HepG2 (cell line): ENCODE data around the gene PMS1. TPM values are rescaled to one million over a fixed set of nuclear protein-coding genes. Genes with fewer than 3 reads are reported as not detected.

Source experiments
- ETV5 ChIP-seq: IDR thresholded peaks from 2 replicates; pipeline ENCODE4 v1.6.1; 2018; ENCODE audit warnings: missing biosample characterization, missing genetic modification reagents, inconsistent platforms, borderline replicate concordance
- FOXC1 ChIP-seq: sonication (generic); formaldehyde crosslinking; IDR thresholded peaks from 2 replicates; pipeline ENCODE4 v1.8.0; 2022; ENCODE audit warnings: mild to moderate bottlenecking, missing genetic modification reagents, borderline replicate concordance
- HOXA9 ChIP-seq: sonication (generic); formaldehyde crosslinking; IDR thresholded peaks from 2 replicates; pipeline ENCODE4 v1.8.1; 2022; ENCODE audit warnings: missing genetic modification reagents, mild to moderate bottlenecking, moderate library complexity, borderline replicate concordance
- NCOA2 ChIP-seq: sonication (generic); formaldehyde crosslinking; IDR thresholded peaks from 2 replicates; pipeline ENCODE4 v1.8.0; 2022; ENCODE audit warnings: inconsistent platforms
- PHF20 ChIP-seq: sonication (generic); formaldehyde crosslinking; IDR thresholded peaks from 2 replicates; pipeline ENCODE4 v1.5.0; 2020; ENCODE audit warnings: mild to moderate bottlenecking, missing genetic modification reagents
- SMYD3 ChIP-seq: sonication (generic); formaldehyde crosslinking; IDR thresholded peaks from 2 replicates; pipeline ENCODE4 v1.8.1; 2023; ENCODE audit warnings: mild to moderate bottlenecking, missing genetic modification reagents
- SRSF1 ChIP-seq: fragments of 200-400 bp; formaldehyde crosslinking; optimal IDR thresholded peaks from 2 replicates; pipeline ENCODE3; 2017; ENCODE audit warnings: mild to moderate bottlenecking, low read depth, low read length, moderate library complexity
- TBX2 ChIP-seq: sonication (generic); formaldehyde crosslinking; IDR thresholded peaks from 2 replicates; pipeline ENCODE4 v1.5.0; 2020; ENCODE audit warnings: missing genetic modification reagents, mild to moderate bottlenecking, borderline replicate concordance
- TP53 ChIP-seq: sonication (generic); formaldehyde crosslinking; conservative IDR thresholded peaks from 2 replicates; pipeline ENCODE4 v1.4.0; 2020; ENCODE audit warnings: missing genetic modification reagents
- ZNF556 ChIP-seq: sonication (generic); formaldehyde crosslinking; IDR thresholded peaks from 2 replicates; pipeline ENCODE4 v1.4.0; 2020; ENCODE audit warnings: mild to moderate bottlenecking, missing genetic modification reagents, borderline replicate concordance
- ZNF616 ChIP-seq: sonication (generic); formaldehyde crosslinking; IDR thresholded peaks from 2 replicates; pipeline ENCODE4 v1.5.0; 2020; ENCODE audit warnings: low read depth, mild to moderate bottlenecking, missing genetic modification reagents
- ZNF768 ChIP-seq: sonication (generic); formaldehyde crosslinking; IDR thresholded peaks from 2 replicates; pipeline ENCODE4 v1.4.0; 2020; ENCODE audit warnings: missing genetic modification reagents
- ZNF777 ChIP-seq: sonication (generic); formaldehyde crosslinking; IDR thresholded peaks from 2 replicates; pipeline ENCODE4 v1.4.0; 2020; ENCODE audit warnings: missing genetic modification reagents
- ZNF782 ChIP-seq: sonication (generic); formaldehyde crosslinking; IDR thresholded peaks from 2 replicates; pipeline ENCODE4 v1.4.0; 2020; ENCODE audit warnings: missing genetic modification reagents, mild to moderate bottlenecking, borderline replicate concordance
- ZNF891 ChIP-seq: sonication (generic); formaldehyde crosslinking; IDR thresholded peaks from 2 replicates; pipeline ENCODE4 v1.5.0; 2020; ENCODE audit warnings: mild to moderate bottlenecking, missing genetic modification reagents
- polyA plus RNA-seq, 8 experiments: library from polyadenylated mRNA; depleted of rRNA in 3 of 8; stranded (reverse) in 7 of 8; unstranded in 1 of 8; fragments of >200 nt; fragmentation: Illumina TruSeq in 4 of 8; extraction: Trizol in 4 of 8; gene quantifications; 2 replicates each; pipeline versions ENCODE4 v1.2.1 to v1.2.3, GENCODE V29; 2011 to 2016; ENCODE audit warnings: low read depth in 4 of 8, missing spikeins in 1 of 8, mixed read lengths in 1 of 8; ENCODE audit not compliant: insufficient read depth in 1 of 8
- total RNA-seq, 5 experiments: library from RNA; depleted of rRNA; stranded (reverse); fragments of >200 nt; fragmentation: Illumina TruSeq; extraction: Trizol; gene quantifications; 2 replicates each; pipeline ENCODE4 v1.2.3, GENCODE V29; 2016; ENCODE audit warnings: low read depth in 1 of 5
- TF ChIP-seq, protein P1 (sequence below): sonication (generic); formaldehyde crosslinking; IDR thresholded peaks from 2 replicates; pipeline ENCODE4 v1.4.0; 2020; ENCODE audit warnings: missing genetic modification reagents, low read depth, mild to moderate bottlenecking, borderline replicate concordance
- TF ChIP-seq, protein P2 (sequence below): sonication (generic); formaldehyde crosslinking; conservative IDR thresholded peaks from 2 replicates; pipeline ENCODE4 v1.8.1; 2023; ENCODE audit warnings: missing genetic modification reagents
- TF ChIP-seq, protein P3 (sequence below): sonication (generic); formaldehyde crosslinking; IDR thresholded peaks from 2 replicates; pipeline ENCODE4 v1.8.0; 2022; ENCODE audit warnings: mild to moderate bottlenecking, missing genetic modification reagents; ENCODE audit not compliant: insufficient replicate concordance
- TF ChIP-seq, protein P4 (sequence below): sonication (generic); formaldehyde crosslinking; IDR thresholded peaks from 2 replicates; pipeline ENCODE4 v1.5.0; 2020; ENCODE audit warnings: missing genetic modification reagents, mild to moderate bottlenecking, borderline replicate concordance
- TF ChIP-seq, protein P5 (sequence below): sonication (generic); formaldehyde crosslinking; IDR thresholded peaks from 2 replicates; pipeline ENCODE4 v1.4.0; 2020; ENCODE audit warnings: missing genetic modification reagents, borderline replicate concordance

Gene PMS1
- total and polyA plus RNA-seq, 2 of the 13 experiments (the other 11 are each of a cell fraction or from before 2014, with no cell fraction given) = 14.6 to 39.9 TPM

DNA sequence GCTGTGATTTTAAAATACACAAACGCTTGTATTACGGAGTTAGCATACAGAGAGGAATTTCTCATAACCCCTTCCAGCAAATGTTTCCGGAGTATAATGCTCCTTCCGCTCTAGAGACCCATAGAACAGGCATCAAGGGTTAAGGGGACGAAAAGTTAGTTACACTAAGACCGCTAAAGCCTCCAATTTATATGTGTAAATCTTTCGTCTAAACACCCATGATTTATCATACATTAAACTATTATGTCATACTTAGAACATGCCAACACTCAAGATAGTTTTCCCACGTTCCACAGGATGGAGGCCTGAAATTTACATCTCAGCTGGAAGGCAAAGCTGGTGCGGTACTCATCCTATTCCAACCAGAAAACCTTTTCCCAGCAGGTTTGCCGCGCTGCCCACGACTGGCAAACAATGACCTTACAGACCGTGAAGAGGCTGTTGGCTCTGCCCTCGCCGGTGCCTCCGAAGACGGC lies 761 bp upstream of the PMS1 start (continued):
- TF ChIP-seq, protein P1, sequence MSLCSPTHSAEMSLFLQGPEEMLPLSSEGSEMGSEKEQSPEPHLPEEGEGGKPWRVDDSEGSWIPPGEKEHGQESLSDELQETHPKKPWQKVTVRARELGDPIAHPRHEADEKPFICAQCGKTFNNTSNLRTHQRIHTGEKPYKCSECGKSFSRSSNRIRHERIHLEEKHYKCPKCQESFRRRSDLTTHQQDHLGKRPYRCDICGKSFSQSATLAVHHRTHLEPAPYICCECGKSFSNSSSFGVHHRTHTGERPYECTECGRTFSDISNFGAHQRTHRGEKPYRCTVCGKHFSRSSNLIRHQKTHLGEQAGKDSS (CRISPR knock-in tag) = no peak
- TF ChIP-seq, protein P2, sequence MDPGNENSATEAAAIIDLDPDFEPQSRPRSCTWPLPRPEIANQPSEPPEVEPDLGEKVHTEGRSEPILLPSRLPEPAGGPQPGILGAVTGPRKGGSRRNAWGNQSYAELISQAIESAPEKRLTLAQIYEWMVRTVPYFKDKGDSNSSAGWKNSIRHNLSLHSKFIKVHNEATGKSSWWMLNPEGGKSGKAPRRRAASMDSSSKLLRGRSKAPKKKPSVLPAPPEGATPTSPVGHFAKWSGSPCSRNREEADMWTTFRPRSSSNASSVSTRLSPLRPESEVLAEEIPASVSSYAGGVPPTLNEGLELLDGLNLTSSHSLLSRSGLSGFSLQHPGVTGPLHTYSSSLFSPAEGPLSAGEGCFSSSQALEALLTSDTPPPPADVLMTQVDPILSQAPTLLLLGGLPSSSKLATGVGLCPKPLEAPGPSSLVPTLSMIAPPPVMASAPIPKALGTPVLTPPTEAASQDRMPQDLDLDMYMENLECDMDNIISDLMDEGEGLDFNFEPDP = no peak
- TF ChIP-seq SRSF1 = no peak
- TF ChIP-seq NCOA2 (CRISPR knock-in tag) = no peak
- no peak for TF ChIP-seq TBX2 (CRISPR knock-in tag)
- no peak for TF ChIP-seq ZNF891 (CRISPR knock-in tag)
- TF ChIP-seq ZNF616 = no peak
- TF ChIP-seq, protein P3, sequence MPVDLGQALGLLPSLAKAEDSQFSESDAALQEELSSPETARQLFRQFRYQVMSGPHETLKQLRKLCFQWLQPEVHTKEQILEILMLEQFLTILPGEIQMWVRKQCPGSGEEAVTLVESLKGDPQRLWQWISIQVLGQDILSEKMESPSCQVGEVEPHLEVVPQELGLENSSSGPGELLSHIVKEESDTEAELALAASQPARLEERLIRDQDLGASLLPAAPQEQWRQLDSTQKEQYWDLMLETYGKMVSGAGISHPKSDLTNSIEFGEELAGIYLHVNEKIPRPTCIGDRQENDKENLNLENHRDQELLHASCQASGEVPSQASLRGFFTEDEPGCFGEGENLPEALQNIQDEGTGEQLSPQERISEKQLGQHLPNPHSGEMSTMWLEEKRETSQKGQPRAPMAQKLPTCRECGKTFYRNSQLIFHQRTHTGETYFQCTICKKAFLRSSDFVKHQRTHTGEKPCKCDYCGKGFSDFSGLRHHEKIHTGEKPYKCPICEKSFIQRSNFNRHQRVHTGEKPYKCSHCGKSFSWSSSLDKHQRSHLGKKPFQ = no peak
- TF ChIP-seq ZNF556 (CRISPR knock-in tag) = no peak
- TF ChIP-seq, protein P4, sequence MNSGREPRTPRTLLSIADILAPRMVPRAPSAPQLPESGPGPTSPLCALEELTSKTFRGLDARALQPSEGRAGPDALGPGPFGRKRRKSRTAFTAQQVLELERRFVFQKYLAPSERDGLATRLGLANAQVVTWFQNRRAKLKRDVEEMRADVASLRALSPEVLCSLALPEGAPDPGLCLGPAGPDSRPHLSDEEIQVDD (CRISPR knock-in tag) = no peak
- no peak; the same call in 1 of the 2 replicates for TF ChIP-seq FOXC1
- no peak for TF ChIP-seq PHF20 (CRISPR knock-in tag)
- no peak for TF ChIP-seq ZNF777 (CRISPR knock-in tag)
- TF ChIP-seq, protein P5, sequence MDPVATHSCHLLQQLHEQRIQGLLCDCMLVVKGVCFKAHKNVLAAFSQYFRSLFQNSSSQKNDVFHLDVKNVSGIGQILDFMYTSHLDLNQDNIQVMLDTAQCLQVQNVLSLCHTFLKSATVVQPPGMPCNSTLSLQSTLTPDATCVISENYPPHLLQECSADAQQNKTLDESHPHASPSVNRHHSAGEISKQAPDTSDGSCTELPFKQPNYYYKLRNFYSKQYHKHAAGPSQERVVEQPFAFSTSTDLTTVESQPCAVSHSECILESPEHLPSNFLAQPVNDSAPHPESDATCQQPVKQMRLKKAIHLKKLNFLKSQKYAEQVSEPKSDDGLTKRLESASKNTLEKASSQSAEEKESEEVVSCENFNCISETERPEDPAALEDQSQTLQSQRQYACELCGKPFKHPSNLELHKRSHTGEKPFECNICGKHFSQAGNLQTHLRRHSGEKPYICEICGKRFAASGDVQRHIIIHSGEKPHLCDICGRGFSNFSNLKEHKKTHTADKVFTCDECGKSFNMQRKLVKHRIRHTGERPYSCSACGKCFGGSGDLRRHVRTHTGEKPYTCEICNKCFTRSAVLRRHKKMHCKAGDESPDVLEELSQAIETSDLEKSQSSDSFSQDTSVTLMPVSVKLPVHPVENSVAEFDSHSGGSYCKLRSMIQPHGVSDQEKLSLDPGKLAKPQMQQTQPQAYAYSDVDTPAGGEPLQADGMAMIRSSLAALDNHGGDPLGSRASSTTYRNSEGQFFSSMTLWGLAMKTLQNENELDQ (CRISPR knock-in tag) = no peak
- TF ChIP-seq HOXA9 (CRISPR knock-in tag) = peak; percentile 62; the same call in 1 of the 2 replicates
- no peak for TF ChIP-seq SMYD3 (CRISPR knock-in tag)
- TF ChIP-seq TP53 (CRISPR knock-in tag) = no peak
- TF ChIP-seq ZNF768 (CRISPR knock-in tag) = no peak
- peak; percentile 24; the same call in 1 of the 2 replicates for TF ChIP-seq ETV5 (CRISPR knock-in tag)
- TF ChIP-seq ZNF782 (CRISPR knock-in tag) = no peak
